PC-3 (cell line): ENCODE data around the gene IDS. TPM values are rescaled to one million over a fixed set of nuclear protein-coding genes. Genes with fewer than 3 reads are reported as not detected.

Experiments
- ATAC-seq: fragments of 200-7000 bp; cut with Tn5 transposase; 2 replicates; pipeline ENCODE4 v1.9.1; 2020; ENCODE audit warnings: mild to moderate bottlenecking, moderate library complexity
- BruUV-seq: library from RNA; stranded (reverse); fragments of 400-500 nt; replicated peaks from 2 replicates; lab custom pipeline; 2021; lab: Mats Ljungman, UMichigan
- CTCF ChIA-PET: fragments of 300-600 bp; sonication (Branson Sonifier 250); formaldehyde crosslinking; loops from one replicate; lab custom pipeline; 2022; ENCODE audit warnings: antibody characterized with exemption; lab: Charles Lee
- POLR2A ChIA-PET: fragments of 300-600 bp; sonication (Branson Sonifier 250); formaldehyde crosslinking; loops from one replicate; lab custom pipeline; 2022; ENCODE audit warnings: antibody characterized with exemption; ENCODE audit not compliant: unreplicated experiment; lab: Charles Lee
- DNase-seq: peaks from one replicate; pipeline ENCODE4 v3.0.0-alpha.2; 2015
- H2AFZ ChIP-seq: fragments of 300-600 bp; sonication (generic); 2 replicates; pipeline ENCODE4 v1.6.0; 2016; ENCODE audit warnings: antibody characterized with exemption, low read length
- H3F3A ChIP-seq: fragments of 300-600 bp; sonication (generic); one replicate; pipeline ENCODE4 v1.6.0; 2017; ENCODE audit warnings: antibody characterized with exemption, low read length, control low read depth, mild to moderate bottlenecking; ENCODE audit not compliant: unreplicated experiment
- H3K27ac ChIP-seq: fragments of 300-600 bp; sonication (generic); 2 replicates; pipeline ENCODE4 v1.5.1; 2016; ENCODE audit warnings: mild to moderate bottlenecking, low read length
- H3K27me3 ChIP-seq: fragments of 300-600 bp; sonication (generic); 2 replicates; pipeline ENCODE4 v1.6.1; 2016; ENCODE audit warnings: low read length, mixed read lengths
- H3K36me3 ChIP-seq: fragments of 300-600 bp; sonication (generic); 2 replicates; pipeline ENCODE4 v1.6.1; 2016; ENCODE audit warnings: low read depth, mixed run types, low read length, mixed read lengths
- H3K4me1 ChIP-seq: fragments of 300-600 bp; sonication (generic); 2 replicates; pipeline ENCODE4 v1.5.1; 2016; ENCODE audit warnings: low read length; ENCODE audit not compliant: insufficient read depth
- H3K4me2 ChIP-seq: fragments of 300-600 bp; sonication (generic); 2 replicates; pipeline ENCODE4 v1.6.0; 2016; ENCODE audit warnings: low read length
- H3K4me3 ChIP-seq: fragments of 300-600 bp; sonication (generic); 2 replicates; pipeline ENCODE4 v1.5.1; 2016; ENCODE audit warnings: mild to moderate bottlenecking, low read length, mixed read lengths
- H3K79me2 ChIP-seq: fragments of 300-600 bp; sonication (generic); 2 replicates; pipeline ENCODE4 v1.6.1; 2017; ENCODE audit warnings: low read length, mixed read lengths
- H3K9ac ChIP-seq: fragments of 300-600 bp; sonication (generic); 2 replicates; pipeline ENCODE4 v1.6.0; 2016; ENCODE audit warnings: mild to moderate bottlenecking, low read length
- H3K9me2 ChIP-seq: fragments of 300-600 bp; sonication (generic); replicated peaks from 2 replicates; pipeline ENCODE4 v1.6.1; 2016; ENCODE audit warnings: mixed run types, low read length, mixed read lengths
- H3K9me3 ChIP-seq: fragments of 300-600 bp; sonication (generic); 2 replicates; pipeline ENCODE4 v1.6.1; 2016; ENCODE audit warnings: low read length, mixed read lengths
- H4K20me1 ChIP-seq: fragments of 300-600 bp; sonication (generic); 2 replicates; pipeline ENCODE4 v1.6.1; 2016; ENCODE audit warnings: low read length, mixed read lengths
- CTCF ChIP-seq: fragments of 300-600 bp; sonication (generic); conservative IDR thresholded peaks from 2 replicates; pipeline ENCODE4 v1.5.1; 2017; ENCODE audit warnings: antibody characterized with exemption, low read depth, mild to moderate bottlenecking, low read length
- EZH2 ChIP-seq: fragments of 300-600 bp; sonication (generic); IDR thresholded peaks from one replicate; pipeline ENCODE4 v1.6.1; 2017; ENCODE audit warnings: antibody characterized with exemption, mild to moderate bottlenecking, low read length; ENCODE audit not compliant: unreplicated experiment
- EZH2phosphoT487 ChIP-seq: fragments of 300-600 bp; sonication (generic); IDR thresholded peaks from 2 replicates; pipeline ENCODE4 v1.6.1; 2018; ENCODE audit warnings: mild to moderate bottlenecking, antibody characterized with exemption, low read length, borderline replicate concordance
- intact Hi-C: fragments of 100-400 bp; cut with micrococcal nuclease; formaldehyde crosslinking; loops from 2 replicates; pipeline ENCODE4 v1.9.0; 2023
- total RNA-seq: library from RNA; depleted of rRNA; stranded (reverse); fragments of >200 nt; gene quantifications from 2 replicates; pipeline ENCODE4 v1.2.3, GENCODE V29; 2014

IDS gene
- total RNA-seq, 1 experiment from 2014 or later: 72.9 TPM

- H3K9me2 ChIP-seq: no peaks in the 10 kb centered on the region
- no peak for DNase-seq
- H3K79me2 ChIP-seq: no peaks in the 10 kb centered on the region
- no peaks in the 10 kb centered on the region for H4K20me1 ChIP-seq
- H2AFZ ChIP-seq: no peak overlapping the region
- no peak for ATAC-seq
- H3K4me2 ChIP-seq: no peak overlapping the region
- H3K36me3 ChIP-seq: no peaks in the 10 kb centered on the region
- intact Hi-C loops: no loop called here
- H3K4me1 ChIP-seq: peaks cover 28% of the 10 kb centered on the region
- no peaks in the 10 kb centered on the region for H3K9me3 ChIP-seq
- CTCF ChIA-PET: no interaction called here
- no peak overlapping the region for H3K27ac ChIP-seq
- H3F3A ChIP-seq: no peaks in the 10 kb centered on the region
- H3K27me3 ChIP-seq: no peaks in the 10 kb centered on the region
- no TSS peak for BruUV-seq
- H3K9ac ChIP-seq: no peak overlapping the region
- H3K4me3 ChIP-seq: no peak overlapping the region
- POLR2A ChIA-PET: interaction anchor here (0.5 kb wide), 1 partner anchor 12 kb away, joined by 6 read pairs; the partner anchor contains the start of gene IDS
- TF ChIP-seq CTCF: no peak
- TF ChIP-seq EZH2phosphoT487: no peak
- TF ChIP-seq EZH2: no peak
Measured at GRCh38 chrX:149517308-149517707, 12.2 kb upstream of the IDS start.

GRCh38 chrX:149516604-149517003 is 11.5 kb upstream of the IDS start:
- intact Hi-C loops: no loop called here
- H3K27me3 ChIP-seq: no peaks in the 10 kb centered on the region
- DNase-seq (no peak), ATAC-seq (no peak)
- no peaks in the 10 kb centered on the region for H4K20me1 ChIP-seq
- H2AFZ ChIP-seq: no peak overlapping the region
- ChIA-PET POLR2A (interaction anchor here (0.5 kb wide), 1 partner anchor 11 kb away, joined by 6 read pairs; the partner anchor contains the start of gene IDS), CTCF (no interaction called here)
- BruUV-seq: no TSS peak
- TF ChIP-seq EZH2 (no peak), EZH2phosphoT487 (no peak), CTCF (no peak)
- H3K79me2 ChIP-seq: no peaks in the 10 kb centered on the region
- no peak overlapping the region for H3K4me2 ChIP-seq
- H3K4me1 ChIP-seq: peaks cover 35% of the 10 kb centered on the region
- H3K9ac ChIP-seq: no peak overlapping the region
- H3K9me3 ChIP-seq: no peaks in the 10 kb centered on the region
- H3K4me3 ChIP-seq: no peak overlapping the region
- H3K9me2 ChIP-seq: no peaks in the 10 kb centered on the region
- H3F3A ChIP-seq: no peaks in the 10 kb centered on the region
- no peak overlapping the region for H3K27ac ChIP-seq
- H3K36me3 ChIP-seq: no peaks in the 10 kb centered on the region

GRCh38 chrX:149515954-149516602 is 11.0 kb upstream of the IDS start:
- POLR2A ChIA-PET: no interaction called here
- Histone ChIP-seq H3F3A (no peaks in the 10 kb centered on the region), H3K36me3 (no peaks in the 10 kb centered on the region), H3K79me2 (no peaks in the 10 kb centered on the region), H3K4me2 (no peak overlapping the region), H2AFZ (no peak overlapping the region), H3K4me3 (no peak overlapping the region), H4K20me1 (no peaks in the 10 kb centered on the region), H3K4me1 (peaks cover 38% of the 10 kb centered on the region), H3K27ac (no peak overlapping the region), H3K9me3 (no peaks in the 10 kb centered on the region), H3K9ac (no peak overlapping the region), H3K27me3 (no peaks in the 10 kb centered on the region), H3K9me2 (no peaks in the 10 kb centered on the region)
- DNase-seq: no peak
- CTCF ChIA-PET: no interaction called here
- no peak for TF ChIP-seq EZH2
- no TSS peak for BruUV-seq
- intact Hi-C loops: no loop called here
- ATAC-seq: no peak
